ENCODE data around the gene INPP5A. TPM values are rescaled to one million over a fixed set of nuclear protein-coding genes. Genes with fewer than 3 reads are reported as not detected.
A peak's percentile ranks its signal among the peaks of the same experiment; 100 is the strongest.

The INPP5A gene
- total RNA-seq, 2 donors from 2014 or later = 20.7 to 26.7 TPM

DNA sequence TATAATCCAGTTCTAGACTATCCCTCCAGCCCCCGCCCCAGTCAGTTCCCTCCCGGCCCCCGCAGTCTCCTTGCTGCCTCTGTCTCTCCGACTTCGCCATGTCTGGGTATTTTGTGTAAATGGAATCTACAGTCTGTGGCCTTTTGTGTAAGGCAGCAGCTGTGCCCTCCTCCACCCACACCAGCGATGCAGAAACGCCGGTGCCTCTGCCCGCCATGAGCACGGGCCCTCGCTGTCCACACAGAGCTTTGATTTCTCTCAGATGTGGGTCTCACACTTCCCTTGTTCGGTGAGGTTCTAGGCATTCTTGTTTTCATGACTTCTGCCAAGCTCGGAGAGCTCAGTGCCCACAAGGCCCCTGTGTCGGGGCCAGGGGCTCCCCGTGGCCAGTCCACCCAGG, 210.5 kb downstream of the INPP5A start:
- no peak overlapping the region for H3K9ac ChIP-seq (ENCODE audit: extremely low read depth, low read length, poor library complexity, severe bottlenecking)
- H3K27ac Mint-ChIP-seq = no peak overlapping the region

DNA sequence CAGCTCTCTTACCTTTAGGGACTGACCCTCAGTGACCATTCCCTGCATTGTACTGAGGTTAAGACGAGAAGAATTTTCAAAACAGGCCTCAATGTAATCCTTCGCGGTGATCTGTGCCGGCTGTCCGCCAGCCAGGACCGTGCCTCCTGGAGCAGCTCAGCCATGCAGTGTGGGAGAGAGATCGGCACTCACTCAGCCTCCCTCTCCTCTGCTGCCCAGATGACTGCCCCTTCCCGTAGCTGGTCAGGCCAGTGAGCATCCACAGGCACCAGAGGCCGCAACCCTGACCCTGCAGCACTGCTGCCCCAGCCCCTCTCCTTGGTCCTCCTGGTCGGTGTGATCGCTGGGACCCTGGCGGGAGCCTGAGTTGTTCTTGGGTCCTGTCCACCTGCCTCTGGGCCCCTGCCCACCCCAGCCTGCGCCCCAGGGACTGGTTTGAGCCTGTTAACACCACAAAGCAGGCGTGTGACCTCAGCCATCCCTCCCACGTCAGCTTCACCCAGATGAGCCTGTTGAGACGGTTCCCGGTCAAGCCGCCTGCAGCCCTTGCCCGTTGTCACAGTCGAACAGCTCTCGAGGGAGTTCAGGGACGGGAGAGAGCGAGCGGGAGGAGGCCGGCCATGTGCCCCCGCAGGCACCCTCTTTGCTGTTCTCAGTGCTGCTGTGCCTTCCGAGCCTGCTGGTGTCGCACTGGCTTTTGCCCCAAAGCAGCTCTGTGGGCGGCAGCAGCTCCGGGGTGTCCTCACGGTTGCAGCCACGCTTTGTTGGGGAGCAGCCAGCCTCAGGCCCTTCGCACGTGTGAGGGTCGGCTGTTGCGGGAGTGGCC, 211.2 kb downstream of the INPP5A start:
- no peak overlapping the region for H3K27ac Mint-ChIP-seq
- H3K9me3 ChIP-seq (ENCODE audit: control insufficient read depth, low read length) = no peaks in the 10 kb centered on the region
- no peak overlapping the region for H3K9ac ChIP-seq (ENCODE audit: extremely low read depth, low read length, poor library complexity, severe bottlenecking)
- H3K4me1 Mint-ChIP-seq = peaks cover 12% of the 10 kb centered on the region
- no peak overlapping the region for H3K4me3 Mint-ChIP-seq
- no peaks in the 10 kb centered on the region for H3K36me3 ChIP-seq (ENCODE audit: control insufficient read depth, insufficient read depth, low read length)
- no peak overlapping the region for H3K27ac ChIP-seq (ENCODE audit: low read depth, low read length)
- no peaks in the 10 kb centered on the region for H3K9me3 Mint-ChIP-seq
- no peaks in the 10 kb centered on the region for H3K27me3 Mint-ChIP-seq (ENCODE audit: insufficient read depth)
- H3K4me1 ChIP-seq (ENCODE audit: control insufficient read depth, insufficient read depth, low read length) = peaks cover 10% of the 10 kb centered on the region
- H3K4me3 ChIP-seq (ENCODE audit: low read length) = no peak overlapping the region
- DNase-seq = no peak
- H3K27me3 ChIP-seq (ENCODE audit: control insufficient read depth, insufficient read depth, low read length, poor library complexity, severe bottlenecking) = no peaks in the 10 kb centered on the region
- WGBS, 2 experiments (ENCODE audit: insufficient coverage in 1 of 2, insufficient read length in 1 of 2) = 93 to 96% methylated on average over 19 to 36 of the region's 36 CpGs
- TF ChIP-seq, protein P1, sequence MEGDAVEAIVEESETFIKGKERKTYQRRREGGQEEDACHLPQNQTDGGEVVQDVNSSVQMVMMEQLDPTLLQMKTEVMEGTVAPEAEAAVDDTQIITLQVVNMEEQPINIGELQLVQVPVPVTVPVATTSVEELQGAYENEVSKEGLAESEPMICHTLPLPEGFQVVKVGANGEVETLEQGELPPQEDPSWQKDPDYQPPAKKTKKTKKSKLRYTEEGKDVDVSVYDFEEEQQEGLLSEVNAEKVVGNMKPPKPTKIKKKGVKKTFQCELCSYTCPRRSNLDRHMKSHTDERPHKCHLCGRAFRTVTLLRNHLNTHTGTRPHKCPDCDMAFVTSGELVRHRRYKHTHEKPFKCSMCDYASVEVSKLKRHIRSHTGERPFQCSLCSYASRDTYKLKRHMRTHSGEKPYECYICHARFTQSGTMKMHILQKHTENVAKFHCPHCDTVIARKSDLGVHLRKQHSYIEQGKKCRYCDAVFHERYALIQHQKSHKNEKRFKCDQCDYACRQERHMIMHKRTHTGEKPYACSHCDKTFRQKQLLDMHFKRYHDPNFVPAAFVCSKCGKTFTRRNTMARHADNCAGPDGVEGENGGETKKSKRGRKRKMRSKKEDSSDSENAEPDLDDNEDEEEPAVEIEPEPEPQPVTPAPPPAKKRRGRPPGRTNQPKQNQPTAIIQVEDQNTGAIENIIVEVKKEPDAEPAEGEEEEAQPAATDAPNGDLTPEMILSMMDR (conservative IDR thresholded peaks at IDR 0.05) = no peak
- H3K36me3 Mint-ChIP-seq (ENCODE audit: low read depth) = peaks cover 9% of the 10 kb centered on the region

More for the DNA sequence above, 210.5 kb downstream of the INPP5A start:
- Mint-ChIP-seq H3K9me3 (no peaks in the 10 kb centered on the region), H3K36me3 (ENCODE audit: low read depth) (peaks cover 7% of the 10 kb centered on the region), H3K27me3 (ENCODE audit: insufficient read depth) (no peaks in the 10 kb centered on the region), H3K4me1 (peaks cover 12% of the 10 kb centered on the region), H3K4me3 (no peak overlapping the region)
- 92 to 94% methylated on average over 9 to 15 of the region's 15 CpGs for WGBS, 2 experiments (ENCODE audit: insufficient coverage in 1 of 2, insufficient read length in 1 of 2)
- peaks cover 10% of the 10 kb centered on the region for H3K4me1 ChIP-seq (ENCODE audit: control insufficient read depth, insufficient read depth, low read length)
- no peaks in the 10 kb centered on the region for H3K36me3 ChIP-seq (ENCODE audit: control insufficient read depth, insufficient read depth, low read length)
- DNase-seq = no peak
- no peak overlapping the region for H3K4me3 ChIP-seq (ENCODE audit: low read length)
- H3K27me3 ChIP-seq (ENCODE audit: control insufficient read depth, insufficient read depth, low read length, poor library complexity, severe bottlenecking) = no peaks in the 10 kb centered on the region
- TF ChIP-seq, protein P1 (conservative IDR thresholded peaks at IDR 0.05) = no peak
- no peaks in the 10 kb centered on the region for H3K9me3 ChIP-seq (ENCODE audit: control insufficient read depth, low read length)
- no peak overlapping the region for H3K27ac ChIP-seq (ENCODE audit: low read depth, low read length)

DNA sequence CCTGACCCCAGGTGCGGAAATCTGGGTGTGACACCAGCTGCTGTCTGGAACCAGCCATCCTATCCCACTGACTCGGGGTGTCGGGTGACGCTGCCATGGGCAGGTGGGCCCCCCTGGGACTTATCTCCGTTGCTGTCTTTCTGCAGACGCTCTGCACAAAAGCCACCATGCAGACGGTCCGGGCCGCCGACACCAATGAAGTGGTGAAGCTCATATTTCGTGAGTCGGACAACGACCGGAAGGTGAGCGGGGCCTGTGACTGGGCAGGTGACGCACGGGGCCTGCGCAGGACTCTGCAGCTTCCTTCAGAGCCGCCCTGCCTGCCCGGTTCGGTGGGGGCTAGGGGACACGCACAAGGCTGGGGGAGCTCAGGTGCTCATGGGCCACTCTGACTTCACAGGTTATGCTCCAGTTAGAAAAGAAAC, 211.8 kb downstream of the INPP5A start:
- no peaks in the 10 kb centered on the region for H3K27me3 Mint-ChIP-seq (ENCODE audit: insufficient read depth)
- 94 to 97% methylated on average over 22 of the region's 22 CpGs for WGBS, 2 experiments (ENCODE audit: insufficient coverage in 1 of 2, insufficient read length in 1 of 2)
- H3K4me1 Mint-ChIP-seq = peaks cover 12% of the 10 kb centered on the region
- H3K27ac Mint-ChIP-seq = peak overlapping the region; percentile 21
- Histone ChIP-seq H3K4me1 (ENCODE audit: control insufficient read depth, insufficient read depth, low read length) (peaks cover 10% of the 10 kb centered on the region), H3K4me3 (ENCODE audit: low read length) (no peak overlapping the region), H3K27ac (ENCODE audit: low read depth, low read length) (no peak overlapping the region), H3K36me3 (ENCODE audit: control insufficient read depth, insufficient read depth, low read length) (no peaks in the 10 kb centered on the region), H3K27me3 (ENCODE audit: control insufficient read depth, insufficient read depth, low read length, poor library complexity, severe bottlenecking) (no peaks in the 10 kb centered on the region), H3K9ac (ENCODE audit: extremely low read depth, low read length, poor library complexity, severe bottlenecking) (no peak overlapping the region), H3K9me3 (ENCODE audit: control insufficient read depth, low read length) (no peaks in the 10 kb centered on the region)
- DNase-seq = no peak
- no peaks in the 10 kb centered on the region for H3K9me3 Mint-ChIP-seq
- H3K4me3 Mint-ChIP-seq = no peak overlapping the region
- TF ChIP-seq, protein P1 (conservative IDR thresholded peaks at IDR 0.05) = no peak
- peaks cover 16% of the 10 kb centered on the region for H3K36me3 Mint-ChIP-seq (ENCODE audit: low read depth)
